GM18858 (cell line): Measurements from ENCODE around the gene ABRACL.
"Not testable (repeated sequence)": the region's sequence is repeated elsewhere in the genome, so short reads cannot be mapped to it uniquely, and the experiment has no call there.

Experiments
- ATAC-seq: cut with Tn5 transposase; IDR thresholded peaks from one replicate; pipeline ENCODE4 v1.9.1; 2021; ENCODE audit not compliant: unreplicated experiment

Gene ABRACL

DNA sequence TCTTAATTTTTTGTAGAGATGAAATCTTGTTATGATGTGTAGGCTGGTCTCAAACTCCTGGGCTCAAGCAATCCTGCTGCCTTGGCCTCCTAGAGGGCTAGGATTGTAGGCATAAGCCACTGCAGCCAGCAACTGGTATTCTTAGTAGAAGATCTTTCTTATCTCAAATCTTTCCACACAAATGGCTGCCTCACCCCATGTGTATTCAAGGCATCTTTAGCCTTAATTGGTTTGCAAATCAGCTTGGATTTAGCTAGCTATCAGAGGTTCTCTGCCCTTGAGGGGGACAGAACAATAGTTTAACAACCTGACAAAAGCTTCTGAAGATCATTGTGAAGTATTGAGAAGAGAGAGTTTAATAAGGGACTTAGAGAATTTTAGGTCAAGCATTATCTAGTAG lies 17.9 kb upstream of the ABRACL start:
- no peak for ATAC-seq

GRCh38 chr6:139011980-139012379 lies 16.6 kb upstream of the ABRACL start:
- no peak for ATAC-seq

DNA sequence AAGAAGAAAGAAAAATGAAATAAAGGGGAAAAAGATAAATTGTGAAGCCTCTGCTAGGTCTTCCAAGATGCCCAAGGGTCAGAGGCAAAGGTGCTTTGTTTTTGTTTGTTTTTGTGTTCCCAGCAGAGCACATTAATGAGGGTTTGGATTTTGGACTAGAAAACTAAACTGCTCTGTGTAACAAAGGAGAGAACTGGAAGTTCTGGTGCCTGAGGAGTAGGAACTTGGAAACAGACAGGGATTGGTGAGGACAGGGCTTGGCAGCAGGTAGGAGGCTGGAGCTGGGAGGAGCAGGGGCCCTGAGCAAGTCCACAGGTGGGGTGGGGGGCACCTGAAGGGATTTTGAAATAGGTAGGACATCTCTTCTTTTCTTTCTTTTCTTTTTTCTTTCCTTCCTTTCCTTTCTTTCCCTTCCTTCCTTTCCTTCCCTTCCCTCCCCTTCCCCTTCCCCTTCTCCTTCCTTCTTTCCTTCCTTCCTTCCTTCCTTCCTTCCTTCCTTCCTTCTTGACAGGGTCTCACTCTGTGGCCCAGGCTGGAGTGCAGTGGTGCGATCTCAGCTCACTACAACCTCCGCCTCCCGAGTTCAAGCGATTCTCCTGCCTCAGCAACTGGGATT lies 15.3 kb upstream of the ABRACL start:
- ATAC-seq, result no peak

GRCh38 chr6:139014945-139015344 lies 13.6 kb upstream of the ABRACL start:
- ATAC-seq, result no peak

GRCh38 chr6:139016337-139017213 lies 12.0 kb upstream of the ABRACL start:
- peak; percentile 97 for ATAC-seq

- ATAC-seq, result no peak
Measured at GRCh38 chr6:139017227-139017626, 11.3 kb upstream of the ABRACL start.

DNA sequence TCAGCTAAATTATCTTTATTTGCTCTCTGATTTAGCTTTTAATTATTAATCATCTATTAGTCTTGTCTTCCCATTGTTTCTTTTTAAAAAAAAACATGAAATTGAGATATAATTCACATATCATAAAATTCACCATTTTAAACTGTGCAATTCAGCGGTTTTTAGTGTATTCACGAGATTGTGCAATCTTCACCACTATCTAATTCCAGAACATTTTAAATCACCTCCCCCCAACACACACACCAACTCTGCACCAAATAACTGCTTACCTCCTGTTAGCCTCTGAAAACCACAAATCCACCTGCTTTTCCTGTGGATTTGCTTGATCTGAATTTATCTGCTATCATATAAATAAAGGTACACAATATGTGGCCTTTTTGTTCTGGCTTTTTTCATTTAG lies 8.8 kb upstream of the ABRACL start:
- no peak for ATAC-seq

DNA sequence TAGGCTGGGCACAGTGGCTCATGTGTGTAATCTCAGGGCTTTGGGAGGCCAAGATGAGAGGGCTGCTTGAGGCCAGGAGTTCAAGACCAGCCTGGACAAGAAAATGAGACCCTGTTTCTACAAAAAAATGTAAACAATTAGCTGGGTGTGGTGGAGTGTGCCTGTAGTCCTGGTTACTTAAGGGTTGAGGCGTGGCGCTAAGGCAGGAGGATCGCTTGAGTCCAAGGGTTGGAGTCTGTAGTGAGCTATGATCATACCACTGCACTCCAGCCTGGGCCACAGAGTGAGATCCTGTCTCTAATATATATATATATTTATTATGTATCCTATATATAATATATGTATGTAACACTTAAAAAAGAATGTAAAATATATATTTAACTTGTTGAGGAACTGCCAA lies 7.9 kb upstream of the ABRACL start:
- no peak for ATAC-seq

DNA sequence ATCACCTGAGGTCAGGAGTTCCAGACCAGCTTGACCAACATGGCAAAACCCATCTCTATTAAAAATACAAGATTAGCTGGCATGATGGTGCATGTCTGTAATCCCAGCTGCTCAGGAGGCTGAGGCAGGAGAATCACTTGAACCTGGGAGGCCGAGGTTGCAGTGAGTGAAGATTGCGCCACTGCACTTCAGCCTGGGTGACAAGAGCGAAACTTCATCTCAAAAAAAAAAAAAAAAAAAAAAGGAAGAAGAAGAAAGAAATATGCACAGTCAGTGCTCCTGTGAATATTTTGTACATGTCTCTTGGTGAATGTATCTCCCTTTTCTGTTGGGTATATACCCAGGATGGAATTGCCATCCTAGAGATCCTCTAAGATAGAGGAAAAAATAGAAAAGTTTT lies 3.1 kb upstream of the ABRACL start:
- not testable (repeated sequence) for ATAC-seq

DNA sequence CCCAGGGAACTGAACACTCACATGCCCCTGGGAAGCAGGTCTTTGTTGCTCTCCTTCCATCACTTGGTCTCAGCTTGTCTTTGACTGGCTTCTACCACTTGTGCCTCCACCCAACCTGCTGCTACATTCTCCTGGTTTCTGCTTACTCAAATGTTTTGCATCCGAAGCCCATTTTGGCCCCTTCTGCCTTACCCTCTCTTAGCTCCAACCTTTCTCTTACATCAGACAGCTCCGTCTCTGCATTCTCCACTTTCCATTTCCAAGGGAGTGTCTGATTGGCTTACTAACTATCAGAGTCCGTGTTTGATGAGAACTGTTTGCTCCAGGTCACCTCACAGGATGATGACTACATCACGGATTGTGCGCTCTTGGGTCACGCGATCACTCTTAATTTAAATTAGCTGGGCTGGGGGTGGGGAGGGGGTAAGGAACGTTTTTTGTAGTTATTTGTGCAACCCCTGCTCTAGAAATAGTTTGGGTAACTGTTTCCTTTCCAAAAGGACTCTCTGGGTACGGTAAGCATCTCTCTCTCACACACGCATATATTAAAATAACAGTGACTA lies 844 bp upstream of the ABRACL start:
- peak; percentile 28 for ATAC-seq

DNA sequence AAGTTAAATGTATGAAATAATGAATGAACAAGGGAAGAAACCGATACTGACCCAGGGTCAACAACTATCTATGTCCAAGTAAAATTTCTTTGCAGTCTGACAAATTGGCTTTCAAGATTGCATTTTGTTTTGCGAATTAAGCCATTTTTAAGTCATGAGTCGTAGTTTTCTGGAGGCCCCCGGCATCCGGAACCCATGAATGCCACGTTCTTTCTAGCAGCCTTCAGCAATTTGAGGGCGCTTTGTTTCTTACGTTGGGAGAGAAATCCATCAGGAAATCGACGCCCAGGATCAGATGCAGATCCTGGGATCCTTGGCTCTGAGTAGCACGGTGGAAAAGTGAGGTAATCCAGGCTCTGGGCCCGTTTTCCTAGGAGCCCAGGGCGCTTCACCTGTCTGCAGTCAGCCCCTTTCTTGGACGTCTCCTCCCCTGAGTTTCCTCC lies 309 bp upstream of the ABRACL start:
- ATAC-seq, result peak; percentile 37

GRCh38 chr6:139029470-139030227 lies 1.1 kb downstream of the ABRACL start:
- ATAC-seq, result peak; percentile 11

- ATAC-seq, result peak; percentile 60
Measured at GRCh38 chr6:139030228-139030963, 1.9 kb downstream of the ABRACL start.

DNA sequence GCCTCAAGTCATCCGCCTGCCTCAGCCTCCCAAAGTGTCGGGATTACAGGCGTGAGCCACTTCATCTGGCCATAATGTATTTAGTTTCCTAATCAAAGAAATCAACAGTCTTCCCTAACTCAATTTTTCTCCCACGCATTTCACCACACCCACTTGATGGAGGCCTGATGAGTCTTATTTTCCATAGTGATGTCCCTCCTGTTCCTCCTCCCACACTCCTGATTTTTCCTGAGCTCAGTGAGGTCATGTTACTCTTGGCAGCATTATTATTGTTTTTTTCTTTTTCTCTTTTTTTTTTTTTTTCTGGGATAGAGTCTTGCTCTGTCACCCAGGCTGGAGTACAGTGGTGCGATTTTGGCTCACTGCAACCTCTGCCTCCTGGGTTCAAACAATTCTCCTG lies 8.9 kb downstream of the ABRACL start:
- no peak for ATAC-seq

DNA sequence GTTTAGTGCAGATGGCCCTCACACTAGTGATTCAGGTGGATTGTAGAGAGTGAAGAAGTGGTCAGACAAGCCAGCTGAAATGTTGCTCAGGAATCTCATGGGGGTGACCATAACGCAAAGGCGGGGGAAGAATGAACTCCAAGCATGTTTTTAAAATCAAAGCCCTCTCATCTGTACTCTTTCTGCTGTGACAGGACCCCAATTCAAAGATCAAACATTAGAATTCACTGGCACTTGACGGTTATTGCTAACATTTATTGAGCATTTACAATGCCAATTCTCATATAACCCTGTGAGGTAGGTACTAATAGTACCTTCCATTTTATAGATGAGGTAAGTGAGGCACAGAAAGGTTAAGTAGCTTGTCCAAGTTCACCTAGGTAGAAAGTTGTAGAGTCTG lies 15.7 kb downstream of the ABRACL start:
- ATAC-seq, result no peak

DNA sequence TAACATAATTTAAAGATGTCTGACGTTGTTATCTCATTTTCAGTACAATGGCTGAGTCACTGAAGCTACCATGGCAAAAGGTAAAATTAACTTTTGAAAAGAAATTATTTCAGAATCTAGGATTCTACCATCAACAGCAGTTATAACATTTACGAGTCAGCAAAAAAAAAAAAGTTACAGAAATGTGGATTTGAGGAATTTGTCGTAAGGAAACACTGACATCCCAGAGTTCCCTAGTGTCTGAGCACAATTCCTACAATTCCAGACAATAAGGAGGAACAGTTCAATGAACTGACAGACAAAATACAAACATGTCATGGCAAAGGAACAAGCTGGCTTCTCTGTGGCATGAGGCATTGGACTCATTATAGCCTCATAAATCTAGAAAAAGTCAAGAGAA lies 19.1 kb downstream of the ABRACL start:
- ATAC-seq, result no peak

- not testable (repeated sequence) for ATAC-seq
Measured at GRCh38 chr6:139048912-139049311, 20.4 kb downstream of the ABRACL start.

DNA sequence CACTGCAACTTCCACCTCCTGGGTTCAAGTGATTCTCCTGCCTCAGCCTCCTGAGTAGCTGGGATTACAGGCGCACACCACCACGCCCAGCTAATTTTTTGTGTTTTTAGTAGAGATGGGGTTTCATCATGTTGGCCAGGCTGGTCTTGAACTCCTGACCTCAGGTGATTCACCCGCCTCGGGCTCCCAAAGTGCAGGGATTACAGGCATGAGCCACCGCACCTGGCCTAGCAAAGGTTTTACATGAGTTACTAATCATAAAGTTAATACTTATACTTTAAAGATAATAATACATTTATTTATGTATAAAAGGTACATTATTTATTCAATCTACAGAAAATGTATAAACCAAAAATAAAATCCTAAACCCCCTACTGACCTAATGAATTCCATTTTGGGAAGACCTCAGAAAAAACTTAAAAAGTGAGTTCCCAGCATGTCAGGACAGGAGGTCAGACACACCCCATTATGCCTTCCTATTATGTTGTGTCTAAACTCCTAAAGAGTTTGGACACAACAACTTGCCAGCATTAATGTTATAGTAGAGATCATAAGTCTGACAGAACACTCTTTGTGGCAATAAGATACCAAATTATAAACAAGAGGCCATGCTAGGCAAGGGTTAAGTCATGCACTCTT lies 21.7 kb downstream of the ABRACL start:
- ATAC-seq, result not testable (repeated sequence)

DNA sequence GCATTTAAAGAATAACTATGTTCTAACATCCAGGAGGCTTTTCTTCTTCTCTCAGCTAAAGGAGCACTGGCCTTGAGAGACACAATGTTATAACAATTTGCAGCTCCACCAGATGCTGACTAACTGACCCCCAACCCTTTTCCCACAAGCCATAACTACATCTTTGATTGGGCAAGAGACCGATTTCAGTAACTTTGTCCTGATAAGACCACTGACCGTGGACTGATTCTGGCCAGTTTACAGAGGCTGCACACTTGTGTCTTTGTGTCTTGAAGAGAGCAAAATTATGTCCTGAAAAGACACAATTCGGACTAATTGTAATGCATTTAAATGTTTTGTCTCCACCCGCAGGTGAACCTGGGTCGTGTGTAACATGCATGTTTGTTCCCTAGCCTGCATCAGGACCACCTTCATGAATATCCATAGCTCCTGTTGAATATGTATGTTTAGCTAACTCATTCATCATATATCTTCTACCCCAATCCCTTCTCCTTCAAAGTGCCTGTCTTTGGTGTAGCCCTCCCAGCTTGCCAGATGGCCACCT lies 22.3 kb downstream of the ABRACL start:
- ATAC-seq, result no peak
